SJSA1 (cell line): ENCODE results near the gene NAPEPLD. TPM values are rescaled to one million over a fixed set of nuclear protein-coding genes. Genes with fewer than 3 reads are reported as not detected.
"Not testable (repeated sequence)": the region's sequence is repeated elsewhere in the genome, so short reads cannot be mapped to it uniquely, and the experiment has no call there.

Experiments used
- DNase-seq, 2 experiments: peaks; one replicate each; pipeline ENCODE4 v3.0.0-alpha.2; 2015 to 2020; ENCODE audit warnings: low spot score in 2 of 2, low read depth in 1 of 2
- H3K27ac ChIP-seq: fragments of 250-450 bp; sonication (Bioruptor Pico); 2 replicates; pipeline ENCODE4 v1.5.1; 2020; ENCODE audit warnings: mild to moderate bottlenecking, moderate library complexity
- H3K27me3 ChIP-seq: fragments of 250-450 bp; sonication (Bioruptor Pico); replicated peaks from 2 replicates; pipeline ENCODE4 v1.5.1; 2020; ENCODE audit warnings: mild to moderate bottlenecking, moderate library complexity
- H3K36me3 ChIP-seq: fragments of 250-450 bp; sonication (Bioruptor Pico); 2 replicates; pipeline ENCODE4 v1.5.1; 2020; ENCODE audit warnings: mild to moderate bottlenecking
- H3K4me1 ChIP-seq: fragments of 250-450 bp; sonication (Bioruptor Pico); replicated peaks from 2 replicates; pipeline ENCODE4 v1.6.1; 2021; ENCODE audit warnings: mild to moderate bottlenecking
- H3K4me3 ChIP-seq: fragments of 250-450 bp; sonication (Bioruptor Pico); 2 replicates; pipeline ENCODE4 v1.5.1; 2020; ENCODE audit warnings: mild to moderate bottlenecking
- H3K9me3 ChIP-seq: fragments of 250-450 bp; sonication (Bioruptor Pico); replicated peaks from 2 replicates; pipeline ENCODE4 v1.5.1; 2020; ENCODE audit warnings: mild to moderate bottlenecking
- total RNA-seq: library from RNA; depleted of rRNA; stranded (reverse); fragments of >200 nt; shearing (Covaris generic); gene quantifications from 2 replicates; pipeline ENCODE4 v1.2.3, GENCODE V29; 2014

The NAPEPLD gene
- total RNA-seq, 1 experiment from 2014 or later: 3.7 TPM

DNA sequence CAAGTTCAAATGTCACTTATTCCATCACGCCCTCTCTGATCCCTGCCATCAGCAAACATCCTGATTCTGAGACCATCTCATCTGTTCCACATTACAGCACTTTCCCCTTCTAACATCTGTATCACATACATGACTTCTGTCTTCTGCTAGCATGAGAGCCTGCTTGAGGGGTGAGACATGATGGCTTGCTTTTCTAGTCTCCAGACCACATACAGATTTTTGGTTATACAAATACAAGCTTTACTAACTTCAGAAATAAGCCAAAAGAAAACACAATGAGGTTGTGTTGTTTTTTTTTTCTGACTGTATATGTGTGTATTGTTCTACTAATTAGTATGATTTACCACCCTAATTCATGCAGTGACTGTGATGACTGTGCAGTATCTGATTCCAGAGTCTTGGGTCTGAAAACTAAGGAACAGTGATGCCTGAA, 34.3 kb downstream of the NAPEPLD start:
- H3K4me3 ChIP-seq: no peak overlapping the region
- peaks cover 6% of the 10 kb centered on the region for H3K4me1 ChIP-seq
- no peak for DNase-seq
- no peak overlapping the region for H3K27ac ChIP-seq
- H3K27me3 ChIP-seq: no peaks in the 10 kb centered on the region
- no peaks in the 10 kb centered on the region; the same call in 1 of the 2 replicates for H3K9me3 ChIP-seq
- H3K36me3 ChIP-seq: peaks cover 1% of the 10 kb centered on the region; the same call in 1 of the 2 replicates

DNA sequence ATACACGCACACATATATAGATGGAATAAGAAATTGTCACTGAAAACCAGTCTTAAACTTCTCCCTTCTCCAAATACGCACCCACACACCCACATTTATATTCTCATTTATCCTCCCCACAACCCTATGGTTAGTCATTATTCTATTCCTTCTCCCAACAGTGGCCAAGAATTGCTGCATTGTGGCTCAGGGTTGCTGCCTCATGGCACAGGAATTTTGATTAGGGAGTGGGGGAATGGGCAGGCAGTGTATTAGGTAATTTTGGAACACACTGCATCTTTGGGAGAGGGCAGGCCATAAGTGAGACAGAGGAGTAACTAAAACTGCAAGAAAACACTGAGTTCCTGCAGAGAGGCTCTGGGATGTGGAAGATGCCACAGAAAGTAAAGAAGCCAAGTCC, 35.7 kb downstream of the NAPEPLD start:
- no peak overlapping the region for H3K27ac ChIP-seq
- no peak overlapping the region for H3K4me3 ChIP-seq
- H3K4me1 ChIP-seq: peaks cover 6% of the 10 kb centered on the region
- no peaks in the 10 kb centered on the region; the same call in 1 of the 2 replicates for H3K9me3 ChIP-seq
- H3K36me3 ChIP-seq: no peaks in the 10 kb centered on the region
- no peaks in the 10 kb centered on the region for H3K27me3 ChIP-seq
- DNase-seq: peak; percentile 63 to 65

DNA sequence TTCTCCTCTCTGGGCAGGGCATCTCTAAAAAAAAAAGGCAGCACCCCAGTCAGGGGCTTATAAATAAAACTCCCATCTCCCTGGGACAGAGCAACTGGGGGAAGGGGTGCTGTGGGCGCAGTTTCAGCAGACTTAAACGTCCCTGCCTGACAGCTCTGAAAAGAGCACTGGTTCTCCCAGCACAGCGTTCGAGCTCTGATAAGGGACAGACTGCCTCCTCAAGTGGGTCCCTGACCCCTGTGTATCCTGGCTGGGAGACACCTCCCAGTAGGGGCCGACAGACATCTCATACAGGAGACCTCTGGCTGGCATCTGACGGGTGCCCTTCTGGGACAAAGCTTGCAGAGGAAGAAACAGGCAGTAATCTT, 42.2 kb downstream of the NAPEPLD start:
- not testable (repeated sequence) for H3K27me3 ChIP-seq, DNase-seq, H3K4me3 ChIP-seq, H3K4me1 ChIP-seq, H3K9me3 ChIP-seq, H3K27ac ChIP-seq, H3K36me3 ChIP-seq

DNA sequence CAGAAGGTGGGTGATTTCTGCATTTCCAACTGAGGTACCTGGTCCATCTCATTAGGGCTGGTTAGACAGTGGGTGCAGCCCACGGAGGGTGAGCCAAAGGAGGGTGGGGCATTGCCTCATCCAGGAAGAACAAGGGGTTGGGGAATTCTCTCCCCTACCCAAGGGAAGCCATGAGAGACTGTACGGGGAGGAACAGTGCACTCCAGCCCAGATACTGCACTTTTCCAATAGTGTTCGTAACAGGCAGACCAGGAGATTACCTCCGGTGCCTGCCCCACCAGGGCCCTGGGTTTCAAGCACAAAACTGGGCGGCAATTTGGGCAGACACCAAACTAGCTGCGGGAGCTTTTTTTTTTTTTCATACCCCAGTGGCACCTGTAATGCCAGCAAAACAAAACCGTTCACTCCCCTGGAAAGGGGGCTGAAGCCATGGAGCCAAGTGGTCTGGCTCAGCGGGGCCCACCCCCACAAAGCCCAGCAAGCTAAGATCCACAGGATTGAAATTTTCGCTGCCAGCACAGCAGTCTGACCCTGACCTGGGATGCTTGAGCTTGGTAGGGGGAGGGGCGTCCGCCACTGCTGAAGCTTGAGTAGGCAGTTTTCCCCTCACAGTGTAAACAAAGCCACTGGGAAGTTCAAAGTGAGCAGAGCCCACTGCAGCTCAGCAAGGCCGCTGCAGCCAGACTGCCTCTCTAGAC, 42.7 kb downstream of the NAPEPLD start:
- no peak for DNase-seq
- no peaks in the 10 kb centered on the region for H3K36me3 ChIP-seq
- no peak overlapping the region for H3K4me3 ChIP-seq
- no peaks in the 10 kb centered on the region for H3K27me3 ChIP-seq
- no peaks in the 10 kb centered on the region; the same call in 1 of the 2 replicates for H3K9me3 ChIP-seq
- H3K27ac ChIP-seq: no peak overlapping the region
- no peaks in the 10 kb centered on the region for H3K4me1 ChIP-seq

DNA sequence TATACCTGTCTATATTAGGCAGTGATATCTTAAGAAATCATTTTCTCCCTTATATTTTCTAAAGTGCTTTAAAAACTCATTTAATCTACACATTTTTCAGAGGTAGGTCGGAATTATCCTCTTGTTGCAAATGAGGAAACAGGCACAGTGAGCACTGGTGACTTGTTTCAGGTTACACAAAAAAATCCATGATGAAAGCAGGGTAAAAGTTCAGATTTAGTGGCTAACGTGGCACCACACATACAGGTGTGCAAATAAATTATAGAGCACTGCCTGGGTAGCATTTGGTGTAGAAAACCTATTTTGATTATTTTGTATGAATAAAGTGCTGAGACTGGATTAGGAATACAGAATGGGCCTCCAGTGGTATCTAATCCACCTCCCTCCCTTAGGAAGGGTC, 47.4 kb downstream of the NAPEPLD start:
- H3K4me3 ChIP-seq: no peak overlapping the region

DNA sequence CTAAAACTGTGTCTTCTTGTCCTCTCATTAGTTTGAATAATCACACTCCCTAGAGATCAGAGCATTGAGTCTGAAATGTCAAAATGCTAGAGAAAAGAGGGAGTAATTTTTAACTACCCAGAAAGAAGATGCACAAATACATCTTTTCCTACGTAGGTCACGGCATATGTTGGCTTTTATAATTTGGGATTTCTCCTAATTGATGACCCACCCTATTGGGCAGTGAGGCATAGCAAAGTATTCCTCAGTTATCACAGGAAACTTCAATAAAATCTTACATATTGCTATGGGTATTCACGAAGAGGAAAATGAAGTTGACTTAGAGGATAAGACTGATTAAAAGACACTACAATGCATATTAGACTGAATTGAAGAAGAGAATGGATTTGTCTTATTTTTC, 48.6 kb downstream of the NAPEPLD start:
- no peaks in the 10 kb centered on the region; the same call in 1 of the 2 replicates for H3K9me3 ChIP-seq
- no peak overlapping the region for H3K4me3 ChIP-seq
- DNase-seq: no peak
- no peaks in the 10 kb centered on the region for H3K27me3 ChIP-seq
- peaks cover 11% of the 10 kb centered on the region; the same call in 1 of the 2 replicates for H3K36me3 ChIP-seq
- H3K4me1 ChIP-seq: no peaks in the 10 kb centered on the region
- no peak overlapping the region for H3K27ac ChIP-seq

More for the DNA sequence above, 47.4 kb downstream of the NAPEPLD start:
- peaks cover 9% of the 10 kb centered on the region; the same call in 1 of the 2 replicates for H3K36me3 ChIP-seq
- no peaks in the 10 kb centered on the region for H3K27me3 ChIP-seq
- H3K27ac ChIP-seq: no peak overlapping the region
- H3K9me3 ChIP-seq: no peaks in the 10 kb centered on the region; the same call in 1 of the 2 replicates
- H3K4me1 ChIP-seq: no peaks in the 10 kb centered on the region
- DNase-seq: no peak

GRCh38 chr7:103097041-103097440, 51.9 kb downstream of the NAPEPLD start:
- no peak for DNase-seq
- no peaks in the 10 kb centered on the region for H3K4me1 ChIP-seq
- H3K4me3 ChIP-seq: no peak overlapping the region
- no peak overlapping the region for H3K27ac ChIP-seq
- H3K36me3 ChIP-seq: peaks cover 15% of the 10 kb centered on the region; the same call in 1 of the 2 replicates
- H3K9me3 ChIP-seq: no peaks in the 10 kb centered on the region; the same call in 1 of the 2 replicates
- H3K27me3 ChIP-seq: no peaks in the 10 kb centered on the region

DNA sequence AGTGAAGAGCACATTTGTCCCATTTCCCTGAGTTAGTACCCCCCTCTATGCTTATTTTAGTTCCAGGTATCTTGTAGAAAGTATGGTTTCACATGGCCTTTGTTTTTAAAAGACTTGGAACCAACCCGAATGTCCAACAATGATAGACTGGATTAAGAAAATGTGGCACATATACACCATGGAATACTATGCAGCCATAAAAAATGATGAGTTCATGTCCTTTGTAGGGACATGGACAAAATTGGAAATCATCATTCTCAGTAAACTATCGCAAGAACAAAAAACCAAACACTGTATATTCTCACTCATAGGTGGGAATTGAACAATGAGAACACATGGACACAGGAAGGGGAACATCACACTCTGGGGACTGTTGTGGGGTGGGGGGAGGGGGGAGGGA, 53.3 kb downstream of the NAPEPLD start:
- not testable (repeated sequence) for H3K27me3 ChIP-seq, DNase-seq, H3K4me3 ChIP-seq, H3K4me1 ChIP-seq, H3K27ac ChIP-seq, H3K9me3 ChIP-seq
- H3K36me3 ChIP-seq: peaks cover 15% of the 10 kb centered on the region; the same call in 1 of the 2 replicates

- Histone ChIP-seq H3K9me3 (no peaks in the 10 kb centered on the region; the same call in 1 of the 2 replicates), H3K36me3 (peaks cover 15% of the 10 kb centered on the region), H3K4me1 (no peaks in the 10 kb centered on the region), H3K27ac (no peak overlapping the region), H3K27me3 (no peaks in the 10 kb centered on the region), H3K4me3 (no peak overlapping the region)
- DNase-seq: no peak
Measured at GRCh38 chr7:103094102-103094501, 54.8 kb downstream of the NAPEPLD start.

GRCh38 chr7:103093429-103093828, 55.5 kb downstream of the NAPEPLD start:
- H3K36me3 ChIP-seq: peaks cover 17% of the 10 kb centered on the region
- no peaks in the 10 kb centered on the region for H3K27me3 ChIP-seq
- no peaks in the 10 kb centered on the region for H3K4me1 ChIP-seq
- H3K9me3 ChIP-seq: no peaks in the 10 kb centered on the region; the same call in 1 of the 2 replicates
- no peak overlapping the region for H3K4me3 ChIP-seq
- no peak for DNase-seq
- H3K27ac ChIP-seq: no peak overlapping the region

GRCh38 chr7:103092321-103092720, 56.6 kb downstream of the NAPEPLD start:
- peaks cover 20% of the 10 kb centered on the region for H3K36me3 ChIP-seq
- not testable (repeated sequence) for H3K27ac ChIP-seq, H3K4me1 ChIP-seq, H3K4me3 ChIP-seq, DNase-seq, H3K9me3 ChIP-seq, H3K27me3 ChIP-seq

GRCh38 chr7:103083210-103083609, 65.7 kb downstream of the NAPEPLD start:
- no peaks in the 10 kb centered on the region for H3K4me1 ChIP-seq
- H3K36me3 ChIP-seq: peaks cover 24% of the 10 kb centered on the region
- H3K9me3 ChIP-seq: no peaks in the 10 kb centered on the region
- H3K4me3 ChIP-seq: no peak overlapping the region
- H3K27me3 ChIP-seq: no peaks in the 10 kb centered on the region
- no peak for DNase-seq
- H3K27ac ChIP-seq: no peak overlapping the region

GRCh38 chr7:103082497-103082896, 66.4 kb downstream of the NAPEPLD start:
- Histone ChIP-seq H3K4me1 (no peaks in the 10 kb centered on the region), H3K36me3 (peaks cover 19% of the 10 kb centered on the region), H3K4me3 (no peak overlapping the region), H3K9me3 (no peaks in the 10 kb centered on the region), H3K27me3 (no peaks in the 10 kb centered on the region), H3K27ac (no peak overlapping the region)
- DNase-seq: no peak

DNA sequence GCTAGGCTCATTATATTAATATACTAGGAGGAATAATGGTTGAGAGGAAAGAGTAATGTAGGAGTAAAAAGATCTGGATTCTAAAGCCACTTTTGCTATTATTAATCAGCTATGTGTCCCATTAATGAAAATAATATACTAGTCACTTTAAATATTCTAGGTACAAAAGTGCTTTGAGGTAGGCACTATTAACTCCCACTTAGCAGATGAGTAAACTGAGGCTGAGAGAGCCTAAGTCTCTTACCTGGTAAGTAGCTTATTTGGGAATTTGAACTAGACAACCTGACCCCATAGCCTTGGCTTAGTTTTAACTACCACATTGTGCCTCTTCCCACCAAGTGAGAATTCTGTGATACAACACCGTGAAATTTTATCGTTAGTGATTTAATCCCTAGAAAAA, 68.0 kb downstream of the NAPEPLD start:
- no peak overlapping the region for H3K27ac ChIP-seq
- H3K27me3 ChIP-seq: no peaks in the 10 kb centered on the region
- H3K9me3 ChIP-seq: no peaks in the 10 kb centered on the region
- no peak overlapping the region for H3K4me3 ChIP-seq
- H3K36me3 ChIP-seq: peaks cover 11% of the 10 kb centered on the region
- peaks cover 3% of the 10 kb centered on the region for H3K4me1 ChIP-seq
- DNase-seq: no peak
